ENCODE data around the gene GLRA3. TPM values are rescaled to one million over a fixed set of nuclear protein-coding genes. Genes with fewer than 3 reads are reported as not detected.
A peak's percentile ranks its signal among the peaks of the same experiment; 100 is the strongest.
"Not testable (repeated sequence)": the region's sequence is repeated elsewhere in the genome, so short reads cannot be mapped to it uniquely, and the experiment has no call there.

Gene GLRA3
- total RNA-seq, 1 donor from 2014 or later, result not detected

GRCh38 chr4:174640146-174640545 is 188.9 kb downstream of the GLRA3 start:
- Histone ChIP-seq H3K9me3 (no peaks in the 10 kb centered on the region), H3K36me3 (no peaks in the 10 kb centered on the region), H3K4me3 (no peak overlapping the region), H3K27me3 (no peaks in the 10 kb centered on the region), H3K27ac (no peak overlapping the region), H3K4me1 (no peaks in the 10 kb centered on the region)
- TF ChIP-seq POLR2A (IDR thresholded peaks at IDR 0.05), result no peak
- TF ChIP-seq POLR2AphosphoS5 (IDR thresholded peaks at IDR 0.05; ENCODE audit: insufficient read depth in 1 of 2, low read depth in 1 of 2), result no peak
- TF ChIP-seq CTCF (IDR thresholded peaks at IDR 0.05), result no peak
- intact Hi-C loops (cut with DNase I), result no loop called here
- no peak for DNase-seq (ENCODE audit: extremely low spot score in 2 of 2)

DNA sequence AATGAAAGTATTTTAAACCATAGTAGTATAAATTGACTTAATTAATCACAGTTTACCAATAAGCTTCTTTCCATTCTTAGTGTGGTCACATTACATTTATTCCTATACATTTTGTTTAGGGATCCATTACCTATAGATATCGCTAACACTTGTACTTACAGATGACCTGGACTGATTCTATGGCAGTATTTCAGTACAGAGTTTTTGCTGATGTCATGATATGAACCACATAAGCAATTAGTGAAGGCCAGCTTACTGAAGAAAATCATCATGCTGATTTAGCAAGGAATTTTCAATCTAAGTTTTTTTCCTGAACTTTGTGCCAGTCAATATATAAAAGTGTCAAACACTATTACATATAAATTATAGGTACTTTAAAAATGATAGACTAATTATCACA is 193.3 kb downstream of the GLRA3 start:
- no peak for DNase-seq (ENCODE audit: extremely low spot score in 2 of 2)
- Histone ChIP-seq H3K36me3 (no peaks in the 10 kb centered on the region), H3K27me3 (no peaks in the 10 kb centered on the region), H3K4me3 (no peak overlapping the region), H3K9me3 (no peaks in the 10 kb centered on the region), H3K4me1 (no peaks in the 10 kb centered on the region), H3K27ac (no peak overlapping the region)
- TF ChIP-seq POLR2A (IDR thresholded peaks at IDR 0.05) (no peak), CTCF (IDR thresholded peaks at IDR 0.05) (no peak), POLR2AphosphoS5 (IDR thresholded peaks at IDR 0.05; ENCODE audit: insufficient read depth in 1 of 2, low read depth in 1 of 2) (no peak)
- intact Hi-C loops (cut with DNase I), result no loop called here

DNA sequence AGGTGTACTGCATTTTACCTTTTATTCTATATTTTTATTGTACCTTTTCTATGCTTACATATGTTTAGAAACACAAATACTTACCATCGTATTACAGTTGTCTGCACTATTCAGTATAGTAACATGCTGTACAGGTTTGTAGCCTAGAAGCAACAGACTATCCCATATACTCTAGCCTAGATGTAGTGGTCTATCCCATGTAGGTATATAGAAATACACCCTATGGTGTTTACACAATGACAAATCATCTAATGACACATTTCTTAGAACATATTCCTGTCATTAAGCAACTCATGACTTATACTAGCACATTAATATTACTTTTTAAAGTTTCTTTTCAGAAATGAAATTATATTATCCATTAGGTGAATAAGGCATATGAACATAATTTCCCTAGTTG is 195.6 kb downstream of the GLRA3 start:
- no peaks in the 10 kb centered on the region for H3K36me3 ChIP-seq
- TF ChIP-seq CTCF (IDR thresholded peaks at IDR 0.05) (no peak), POLR2A (IDR thresholded peaks at IDR 0.05) (no peak), POLR2AphosphoS5 (IDR thresholded peaks at IDR 0.05; ENCODE audit: insufficient read depth in 1 of 2, low read depth in 1 of 2) (no peak)
- H3K27ac ChIP-seq, result no peak overlapping the region
- H3K4me1 ChIP-seq, result no peaks in the 10 kb centered on the region
- no peaks in the 10 kb centered on the region for H3K9me3 ChIP-seq
- no peak overlapping the region for H3K4me3 ChIP-seq
- H3K27me3 ChIP-seq, result no peaks in the 10 kb centered on the region
- no peak for DNase-seq (ENCODE audit: extremely low spot score in 2 of 2)
- intact Hi-C loops (cut with DNase I), result loop anchor here (5.0 kb wide), 1 partner anchor 266 kb away; no protein-coding TSS in a partner anchor

- TF ChIP-seq POLR2AphosphoS5 (IDR thresholded peaks at IDR 0.05; ENCODE audit: insufficient read depth in 1 of 2, low read depth in 1 of 2) (peak in 1 of 2 donors; percentile 24), CTCF (IDR thresholded peaks at IDR 0.05) (peak; percentile 38 to 71 (median 55)), POLR2A (IDR thresholded peaks at IDR 0.05) (no peak)
- Histone ChIP-seq H3K27me3 (no peaks in the 10 kb centered on the region), H3K4me1 (no peaks in the 10 kb centered on the region), H3K36me3 (no peaks in the 10 kb centered on the region), H3K9me3 (no peaks in the 10 kb centered on the region), H3K4me3 (no peak overlapping the region), H3K27ac (no peak overlapping the region)
- intact Hi-C loops (cut with DNase I), result loop anchor here (5.0 kb wide), 1 partner anchor 265 kb away; no protein-coding TSS in a partner anchor
- no peak for DNase-seq (ENCODE audit: extremely low spot score in 2 of 2)
Observed at GRCh38 chr4:174631901-174632758, 196.9 kb downstream of the GLRA3 start.

DNA sequence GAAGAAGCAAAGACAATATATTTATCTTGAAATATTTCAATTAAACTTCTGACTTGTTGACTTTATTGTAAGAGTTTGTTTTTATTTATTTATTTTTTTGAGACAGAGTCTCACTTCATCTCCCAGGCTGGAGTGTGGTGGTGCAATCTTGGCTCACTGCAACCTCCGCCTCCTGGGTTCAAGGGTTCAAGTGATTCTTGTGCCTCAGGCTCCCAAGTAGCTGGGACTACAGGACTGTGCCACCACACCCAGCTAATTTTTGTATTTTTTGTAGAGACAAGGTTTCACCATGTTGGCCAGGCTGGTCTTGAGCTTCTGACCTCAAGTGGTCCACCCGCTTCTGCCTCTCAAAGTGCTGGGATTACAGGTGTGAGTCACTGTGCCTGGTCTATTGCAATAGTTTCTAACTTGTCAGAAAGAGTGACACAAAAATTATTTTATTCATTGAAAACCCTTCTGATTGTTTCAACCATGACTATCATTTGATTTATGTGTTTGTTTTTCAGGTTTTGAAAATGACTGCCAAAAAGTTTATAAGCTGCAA is 199.1 kb downstream of the GLRA3 start:
- intact Hi-C loops (cut with DNase I), result loop anchor here (5.0 kb wide), 1 partner anchor 263 kb away; no protein-coding TSS in a partner anchor
- DNase-seq (ENCODE audit: extremely low spot score in 2 of 2), result not testable (repeated sequence)

More for the DNA sequence above, 199.1 kb downstream of the GLRA3 start:
- H3K4me3 ChIP-seq, H3K27me3 ChIP-seq, H3K9me3 ChIP-seq, H3K27ac ChIP-seq, H3K36me3 ChIP-seq, H3K4me1 ChIP-seq: not testable (repeated sequence)

Measured in vagina (tissue), 2 donors.